Coronary artery (tissue), 2 donors: ENCODE measurements around the gene C11orf91.

Source experiments
- DNase-seq: peaks from one replicate; pipeline ENCODE4 v3.0.0-alpha.2; 2017; ENCODE audit warnings: low spot score
- H3K27ac ChIP-seq, 2 donors: fragments of 200-600 bp; sonication (generic); one replicate each; pipeline ENCODE4 v1.5.1; 2016 to 2019
- H3K4me3 ChIP-seq: fragments of 200-600 bp; sonication (generic); 2 replicates; pipeline ENCODE4 v1.5.1; 2016; ENCODE audit warnings: mild to moderate bottlenecking, moderate library complexity
- TF ChIP-seq, protein P1 (sequence below): fragments of 200-600 bp; sonication (generic); IDR thresholded peaks from one replicate; pipeline ENCODE4 v1.5.1; 2019; ENCODE audit warnings: antibody characterized with exemption

Gene C11orf91

DNA sequence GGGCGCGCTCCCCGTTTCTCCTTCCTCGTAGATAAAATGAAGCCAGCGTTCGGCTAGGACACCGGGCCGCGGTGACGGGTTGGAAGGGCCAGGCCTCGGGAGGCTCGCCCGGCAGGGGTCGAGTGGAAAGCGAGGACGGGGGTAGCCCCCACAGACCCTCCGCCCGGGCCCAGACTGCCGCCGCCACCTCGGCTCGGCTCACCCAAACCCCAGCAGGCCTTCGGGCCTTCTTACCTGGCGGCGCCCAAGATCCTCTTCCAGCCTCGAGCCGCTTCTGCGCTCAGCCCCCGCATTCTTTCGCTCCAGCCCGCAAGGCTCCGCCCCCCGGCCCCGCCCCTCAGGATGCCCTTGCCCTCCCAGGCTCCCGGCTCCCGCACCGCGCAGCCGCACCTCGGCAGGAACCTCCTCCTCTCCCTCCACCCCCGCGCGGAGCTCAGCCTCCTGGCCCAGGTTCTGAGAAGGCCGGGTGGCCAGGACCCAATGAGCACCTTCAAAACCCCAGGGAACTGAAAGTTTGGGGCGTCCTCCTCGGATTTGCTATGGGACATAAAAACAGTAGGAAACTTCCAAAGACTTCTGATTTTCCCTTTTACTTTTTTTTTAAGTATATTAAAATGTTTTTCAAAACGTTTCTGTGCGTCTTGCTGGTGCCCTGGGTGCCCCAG, 35.7 kb upstream of the C11orf91 start, which contains the start of gene CD59:
Gene CD59, minus strand, starts transcription at position 276 of the 665 bp plus-strand sequence. CDS start 13,978 bp downstream, outside the sequence.
- TF ChIP-seq, protein P1, sequence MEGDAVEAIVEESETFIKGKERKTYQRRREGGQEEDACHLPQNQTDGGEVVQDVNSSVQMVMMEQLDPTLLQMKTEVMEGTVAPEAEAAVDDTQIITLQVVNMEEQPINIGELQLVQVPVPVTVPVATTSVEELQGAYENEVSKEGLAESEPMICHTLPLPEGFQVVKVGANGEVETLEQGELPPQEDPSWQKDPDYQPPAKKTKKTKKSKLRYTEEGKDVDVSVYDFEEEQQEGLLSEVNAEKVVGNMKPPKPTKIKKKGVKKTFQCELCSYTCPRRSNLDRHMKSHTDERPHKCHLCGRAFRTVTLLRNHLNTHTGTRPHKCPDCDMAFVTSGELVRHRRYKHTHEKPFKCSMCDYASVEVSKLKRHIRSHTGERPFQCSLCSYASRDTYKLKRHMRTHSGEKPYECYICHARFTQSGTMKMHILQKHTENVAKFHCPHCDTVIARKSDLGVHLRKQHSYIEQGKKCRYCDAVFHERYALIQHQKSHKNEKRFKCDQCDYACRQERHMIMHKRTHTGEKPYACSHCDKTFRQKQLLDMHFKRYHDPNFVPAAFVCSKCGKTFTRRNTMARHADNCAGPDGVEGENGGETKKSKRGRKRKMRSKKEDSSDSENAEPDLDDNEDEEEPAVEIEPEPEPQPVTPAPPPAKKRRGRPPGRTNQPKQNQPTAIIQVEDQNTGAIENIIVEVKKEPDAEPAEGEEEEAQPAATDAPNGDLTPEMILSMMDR = no peak
- DNase-seq = peak; percentile 96
- Histone ChIP-seq H3K4me3 (peak within 1 kb of the TSS; percentile 95), H3K27ac (peak within 1 kb of the TSS; percentile 90 to 95)

DNA sequence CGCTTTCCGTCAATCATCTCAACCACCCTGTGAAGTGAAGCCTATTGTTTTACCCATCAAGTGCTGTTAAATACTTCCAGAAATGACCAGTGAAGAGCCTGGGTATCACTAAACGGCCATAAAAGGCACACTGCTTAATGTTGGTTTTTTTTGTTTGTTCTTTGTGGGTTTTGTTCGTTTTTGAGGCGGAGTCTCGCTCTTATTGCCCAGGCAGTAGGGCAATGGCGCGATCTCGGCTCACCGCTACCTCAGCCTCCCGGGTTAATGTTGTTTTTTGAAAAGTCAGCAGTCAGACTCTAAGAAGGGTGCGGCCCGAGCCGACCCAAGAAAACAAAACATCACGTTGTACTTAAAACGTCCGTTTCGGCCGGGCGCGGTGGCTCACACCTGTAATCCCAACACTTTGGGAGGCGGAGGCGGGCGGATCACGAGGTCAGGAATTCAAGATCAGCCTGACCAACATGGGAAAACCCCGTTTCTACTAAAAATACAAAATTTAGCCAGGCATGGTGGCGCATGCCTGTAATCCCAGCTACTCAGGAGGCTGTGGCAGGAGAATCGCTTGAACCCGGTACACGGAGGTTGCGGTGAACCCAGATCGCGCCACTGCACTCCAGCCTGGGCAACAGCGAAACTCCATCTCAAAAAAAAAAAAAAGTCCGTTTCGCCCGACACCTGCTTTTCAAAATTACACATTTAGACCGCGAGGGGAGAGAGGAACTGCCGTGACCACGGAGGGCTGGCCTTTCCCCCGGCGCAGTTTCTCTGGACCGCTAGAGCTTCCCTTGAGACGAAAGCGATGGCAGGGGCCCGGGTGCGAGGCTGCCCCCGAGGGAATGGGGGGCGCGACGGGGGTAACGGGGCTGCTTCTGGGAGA, 34.9 kb upstream of the C11orf91 start:
- TF ChIP-seq, protein P1 = no peak
- no peak for DNase-seq
- Histone ChIP-seq H3K27ac (peak overlapping the region; percentile 90 to 95), H3K4me3 (peak overlapping the region; percentile 95)

DNA sequence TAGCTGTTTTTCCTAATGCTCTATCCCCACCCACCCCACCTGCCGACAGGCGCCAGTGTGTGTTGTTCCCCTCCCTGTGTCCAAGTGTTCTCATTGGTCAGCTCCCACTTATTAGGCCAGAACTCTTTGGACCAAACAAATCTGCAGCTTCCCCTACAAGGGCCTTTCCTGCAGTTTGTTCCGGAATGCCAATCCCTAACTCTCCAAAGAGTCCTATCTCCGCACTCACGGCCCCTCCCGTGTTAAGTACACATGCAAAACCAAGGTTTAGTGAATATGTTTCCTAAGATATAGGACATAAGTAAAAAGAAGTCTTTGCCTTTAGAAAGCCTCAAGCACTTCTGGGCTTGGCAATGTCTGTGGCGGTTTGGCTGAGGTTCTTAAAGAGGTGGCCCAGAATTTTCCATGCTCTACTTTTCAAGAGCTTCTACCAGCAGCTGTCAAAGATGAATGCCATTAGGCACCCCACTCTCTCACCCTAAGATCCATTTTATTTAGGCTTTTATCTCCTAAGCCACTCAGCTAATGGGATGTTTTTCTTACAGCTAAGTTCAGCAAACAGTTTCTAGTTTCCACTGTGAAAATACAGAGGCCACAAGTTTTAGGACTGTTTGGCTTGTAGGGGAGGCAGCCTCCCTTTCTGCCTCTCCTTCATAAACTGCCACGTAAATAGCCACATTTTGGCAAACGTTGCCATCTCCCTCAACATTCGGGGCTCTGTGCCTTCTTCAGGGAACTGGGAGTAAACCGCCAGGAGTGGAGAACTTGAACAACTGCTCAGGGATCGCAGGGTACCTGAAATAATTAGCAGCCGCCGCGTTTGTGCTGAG, 34.0 kb upstream of the C11orf91 start:
- no peak for DNase-seq
- Histone ChIP-seq H3K27ac (peak overlapping the region; percentile 90 to 95), H3K4me3 (peak overlapping the region; percentile 95)
- TF ChIP-seq, protein P1 = no peak

DNA sequence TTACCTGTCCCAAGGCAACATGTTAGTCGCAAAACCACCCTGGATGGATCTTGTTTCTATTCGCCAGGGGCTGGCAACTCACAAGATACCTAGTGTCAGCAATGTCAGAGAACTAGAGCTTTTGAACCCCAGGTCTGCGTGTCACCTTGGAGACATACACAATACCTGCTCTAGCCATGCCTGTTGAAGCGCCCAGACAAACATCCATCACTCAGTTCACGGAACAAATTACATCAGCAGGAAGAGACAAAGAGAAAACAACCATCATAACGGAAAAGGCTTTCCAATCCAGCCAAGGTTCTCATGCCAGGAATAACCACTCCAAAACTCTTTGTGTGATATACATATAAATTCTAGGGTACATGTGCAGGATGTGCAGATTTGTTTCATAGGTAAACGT, 33.4 kb upstream of the C11orf91 start:
- Histone ChIP-seq H3K27ac (peak overlapping the region; percentile 90 to 95), H3K4me3 (peak overlapping the region; percentile 95)
- TF ChIP-seq, protein P1 = no peak
- DNase-seq = no peak

DNA sequence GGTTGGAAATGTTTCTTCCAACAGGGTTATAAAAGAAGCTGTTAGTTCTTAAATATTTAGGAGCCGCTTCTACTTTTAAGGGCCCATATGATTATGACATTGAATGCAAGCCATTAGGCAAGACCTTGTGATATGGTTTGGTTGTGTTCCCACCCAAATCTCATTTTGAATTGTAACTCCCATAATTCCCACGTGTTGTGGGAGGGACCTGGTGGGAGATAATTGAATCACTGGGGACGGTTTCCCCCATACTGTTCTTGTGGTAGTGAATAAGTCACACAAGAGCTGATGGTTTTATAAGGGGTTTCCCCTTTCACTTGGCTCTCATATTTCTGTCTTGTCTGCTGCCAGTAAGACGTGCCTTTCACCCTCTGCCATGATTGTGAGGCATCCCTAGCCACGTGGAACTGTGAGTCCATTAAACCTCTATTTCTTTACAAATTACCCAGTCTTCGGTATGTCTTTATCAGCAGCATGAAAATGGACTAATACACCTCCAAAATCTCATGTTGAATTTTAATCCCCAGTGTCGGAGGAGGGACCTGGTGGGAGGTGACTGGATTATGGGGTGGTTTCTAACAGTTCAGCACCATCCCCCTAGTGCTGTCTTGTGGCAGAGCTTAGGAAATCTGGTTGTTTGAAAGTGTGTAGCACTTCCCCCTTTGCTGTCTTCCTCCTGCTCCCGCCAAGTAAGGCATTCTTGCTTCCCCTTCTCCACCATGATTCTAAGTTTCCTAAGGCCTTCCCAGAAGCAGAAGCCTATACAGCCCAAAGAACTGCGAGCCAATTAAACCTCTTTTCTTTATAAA, 31.3 kb upstream of the C11orf91 start:
- H3K27ac ChIP-seq = peak overlapping the region in 1 of 2 donors; percentile 30

More for the DNA sequence above, 31.3 kb upstream of the C11orf91 start:
- DNase-seq = no peak
- TF ChIP-seq, protein P1 = no peak
- peak overlapping the region; percentile 40 for H3K4me3 ChIP-seq
